HG03159 (cell line): ENCODE measurements around the gene PLXNC1.

Source experiments
- ATAC-seq: cut with Tn5 transposase; IDR thresholded peaks from one replicate; pipeline ENCODE4 v1.9.1; 2021; ENCODE audit warnings: mild to moderate bottlenecking, moderate library complexity; ENCODE audit not compliant: unreplicated experiment

The PLXNC1 gene

GRCh38 chr12:94327809-94328208, 179.4 kb downstream of the PLXNC1 start:
- no peak for ATAC-seq

DNA sequence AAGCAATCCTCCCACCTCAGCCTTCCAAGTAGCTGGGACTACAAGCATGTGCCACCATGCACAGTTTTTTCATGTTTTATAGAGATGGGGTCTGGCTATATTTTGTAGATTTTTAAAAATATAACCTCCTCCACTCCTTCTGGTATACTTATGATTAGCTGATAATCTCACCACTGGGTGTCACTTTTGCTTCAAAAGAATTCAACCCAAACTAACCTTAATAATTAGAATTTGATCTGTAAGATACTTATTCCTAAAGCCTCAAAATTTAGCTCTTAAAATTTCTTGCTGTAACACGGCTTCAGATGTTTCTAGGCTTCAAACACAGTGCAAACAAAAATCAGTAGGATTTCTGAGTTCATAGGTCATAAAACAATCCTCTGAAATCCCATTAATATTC, 181.0 kb downstream of the PLXNC1 start:
- no peak for ATAC-seq

GRCh38 chr12:94333396-94333795, 185.0 kb downstream of the PLXNC1 start:
- no peak for ATAC-seq

- ATAC-seq = no peak
Measured at GRCh38 chr12:94336211-94336925, 188.0 kb downstream of the PLXNC1 start.

DNA sequence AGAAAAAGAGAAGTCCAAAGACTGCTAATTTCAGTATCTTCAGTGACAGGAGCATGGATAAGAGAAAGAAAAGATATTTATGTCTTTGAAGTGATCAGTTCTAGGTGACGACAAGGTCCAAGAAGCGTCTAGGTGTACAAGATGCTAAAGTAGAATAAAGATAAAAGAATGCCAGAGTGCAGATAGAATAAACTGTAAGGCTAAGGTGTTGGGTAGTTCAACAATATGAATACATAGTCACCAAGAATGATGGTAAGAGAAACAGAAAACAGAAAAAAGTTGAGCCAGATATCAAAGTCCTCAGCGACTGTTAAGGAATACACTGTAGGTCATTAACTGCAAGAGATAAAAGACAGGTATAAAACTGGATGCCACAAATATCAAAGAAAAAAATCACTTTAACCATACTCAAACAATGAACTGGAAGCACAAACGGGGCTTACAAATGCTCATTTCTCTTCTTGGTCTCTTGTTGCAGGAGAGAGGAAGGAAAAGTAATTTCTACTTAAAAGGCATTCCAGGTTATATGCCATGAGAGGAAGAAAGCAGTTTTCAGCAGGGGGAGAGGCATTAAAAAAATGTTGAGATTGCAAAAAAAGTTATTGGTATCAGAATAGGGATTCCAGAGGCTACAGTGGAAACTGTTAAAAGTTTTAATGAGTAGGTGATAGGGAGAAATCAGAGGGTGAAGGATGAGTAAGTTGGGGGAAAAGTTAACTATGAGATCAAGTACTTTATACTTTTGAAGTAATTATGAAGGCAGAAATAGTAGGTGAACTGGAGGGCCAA, 189.8 kb downstream of the PLXNC1 start:
- ATAC-seq = no peak

DNA sequence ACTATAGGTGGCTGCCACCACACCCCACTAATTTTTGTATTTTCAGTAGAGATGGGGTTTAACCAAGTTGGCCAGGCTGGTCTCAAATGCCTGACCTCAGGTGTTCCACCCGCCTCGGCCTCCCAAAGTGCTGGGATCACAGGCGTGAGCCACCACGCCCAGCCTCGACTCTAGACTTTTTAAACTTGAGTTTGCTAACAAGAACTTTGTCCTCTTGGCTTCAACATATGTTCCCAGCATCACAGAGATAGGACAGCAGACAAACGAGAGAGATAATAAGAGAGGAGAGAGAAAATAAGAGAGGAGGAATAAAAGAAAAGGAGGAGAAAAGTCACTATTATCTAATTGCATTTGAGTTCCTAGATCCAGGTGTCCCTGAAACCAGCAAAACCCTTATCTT, 192.2 kb downstream of the PLXNC1 start:
- no peak for ATAC-seq

DNA sequence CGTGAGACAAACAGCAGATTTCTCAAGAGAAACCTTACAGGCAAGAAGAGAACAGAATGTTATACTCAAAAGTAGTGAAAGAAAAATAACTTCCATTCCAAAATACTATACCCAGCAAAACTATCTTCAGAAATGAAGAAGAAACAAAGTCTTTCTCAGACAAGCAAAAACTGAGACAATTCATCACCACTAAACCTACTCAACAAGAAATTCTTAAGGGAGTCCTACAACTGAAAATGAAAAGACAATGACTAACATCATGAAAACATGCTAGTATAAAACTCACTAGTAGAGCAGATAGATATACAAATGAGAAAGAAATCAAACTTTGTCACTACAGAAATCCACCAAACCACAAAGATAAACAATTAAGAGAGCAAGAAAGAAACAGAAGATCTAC, 204.8 kb downstream of the PLXNC1 start:
- no peak for ATAC-seq
